GM12878 (cell line): ENCODE measurements around the gene ANGPTL4. TPM values are rescaled to one million over a fixed set of nuclear protein-coding genes. Genes with fewer than 3 reads are reported as not detected.

Source experiments
- ATAC-seq: fragments of 200-7000 bp; cut with Tn5 transposase; 3 replicates; pipeline ENCODE4 v1.9.1; 2020; ENCODE audit warnings: mild to moderate bottlenecking, moderate library complexity
- Bru-seq: library from RNA; stranded (reverse); fragments of 400-500 nt; gene quantifications from one replicate; lab custom pipeline; 2021; lab: Mats Ljungman, UMichigan
- BruChase-seq, 2 experiments: library from RNA; stranded (reverse); fragments of 400-500 nt; gene quantifications; one replicate each; lab custom pipeline; 2021; lab: Mats Ljungman, UMichigan
- BruUV-seq: library from RNA; stranded (reverse); fragments of 400-500 nt; replicated peaks from 2 replicates; lab custom pipeline; 2021; lab: Mats Ljungman, UMichigan
- CTCF ChIA-PET: fragments of 300-600 bp; sonication (Branson Sonifier 250); formaldehyde crosslinking; extraction: SDS; loops from one replicate; lab custom pipeline; 2021; ENCODE audit warnings: inconsistent platforms; lab: Yijun Ruan, JAX
- POLR2A ChIA-PET: fragments of 350-600 bp; formaldehyde crosslinking; extraction: SDS; loops from one replicate; lab custom pipeline; 2021; ENCODE audit warnings: inconsistent platforms; lab: Charles Lee
- RAD21 ChIA-PET: fragments of 300-600 bp; sonication (Branson Sonifier 250); formaldehyde crosslinking; loops from one replicate; lab custom pipeline; 2023; ENCODE audit warnings: antibody characterized with exemption; ENCODE audit not compliant: unreplicated experiment; lab: Charles Lee
- SMC1A ChIA-PET: fragments of 300-600 bp; sonication (Branson Sonifier 250); formaldehyde crosslinking; loops from one replicate; lab custom pipeline; 2023; ENCODE audit not compliant: unreplicated experiment, uncharacterized antibody; lab: Charles Lee
- DNase-seq: peaks from one replicate; pipeline ENCODE4 v3.0.0-alpha.2; 2011; ENCODE audit warnings: low read depth, low spot score
- FAIRE-seq: peaks from 3 replicates; lab custom pipeline; 2011; peaks lifted over from hg19 to GRCh38; lab: Jason Lieb, UNC
- H2AFZ ChIP-seq: 2 replicates; pipeline ENCODE4 v1.6.0; 2011; ENCODE audit warnings: low read depth, low read length, control low read depth; ENCODE audit not compliant: control insufficient read depth
- H3K27ac ChIP-seq: 2 replicates; pipeline ENCODE4 v1.5.1; 2011; ENCODE audit warnings: control low read depth; ENCODE audit not compliant: control insufficient read depth, insufficient read depth
- H3K27me3 ChIP-seq, 2 experiments: replicated peaks in 1 of 2; 2 replicates each; pipeline versions ENCODE4 v1.6.0 to v1.6.1; 2011; ENCODE audit warnings: low read length in 1 of 2; ENCODE audit not compliant: control insufficient read depth in 2 of 2, insufficient read depth in 2 of 2
- H3K36me3 ChIP-seq, 2 experiments: 2 replicates each; pipeline ENCODE4 v1.5.1; 2011; ENCODE audit warnings: low read length in 1 of 2; ENCODE audit not compliant: control insufficient read depth in 2 of 2, insufficient read depth in 2 of 2
- H3K4me1 ChIP-seq: 2 replicates; pipeline ENCODE4 v1.6.1; 2011; ENCODE audit warnings: mild to moderate bottlenecking, low read length, moderate library complexity, mixed read lengths; ENCODE audit not compliant: control insufficient read depth, insufficient read depth
- H3K4me2 ChIP-seq: 2 replicates; pipeline ENCODE4 v1.6.0; 2011; ENCODE audit warnings: control low read depth; ENCODE audit not compliant: control insufficient read depth, insufficient read depth
- H3K4me3 ChIP-seq: fragments of 200-600 bp; sonication (generic); 2 replicates; pipeline ENCODE4 v1.5.1; 2016
- H3K79me2 ChIP-seq: 2 replicates; pipeline ENCODE4 v1.6.0; 2011; ENCODE audit warnings: low read length; ENCODE audit not compliant: control insufficient read depth, insufficient read depth
- H3K9ac ChIP-seq: 2 replicates; pipeline ENCODE4 v1.8.0; 2011; ENCODE audit warnings: low read length, control low read depth, mixed read lengths; ENCODE audit not compliant: control insufficient read depth, insufficient read depth
- H3K9me3 ChIP-seq: replicated peaks from 3 replicates; pipeline ENCODE4 v1.5.1; 2011; ENCODE audit warnings: mild to moderate bottlenecking, low read length; ENCODE audit not compliant: control insufficient read depth, insufficient read depth
- H4K20me1 ChIP-seq: 2 replicates; pipeline ENCODE4 v1.6.0; 2011; ENCODE audit not compliant: control insufficient read depth, insufficient read depth
- EP300 ChIP-seq, 2 experiments: fragments of 150-350 bp in 1 of 2; IDR thresholded peaks; 2 replicates each; pipeline ENCODE4 v1.6.1; 2011 to 2012; ENCODE audit warnings: low read depth in 2 of 2, low read length in 2 of 2, borderline replicate concordance in 1 of 2, improper control_type of control experiment in 1 of 2, inconsistent platforms in 1 of 2; ENCODE audit not compliant: control insufficient read depth in 1 of 2
- FOS ChIP-seq: IDR thresholded peaks from 3 replicates; pipeline ENCODE4 v1.6.1; 2011; ENCODE audit warnings: borderline replicate concordance; ENCODE audit not compliant: insufficient read length; ENCODE audit errors: extremely low read depth
- GATAD2B ChIP-seq: fragments of 450-650 bp; conservative IDR thresholded peaks from 2 replicates; pipeline ENCODE4 v1.6.1; 2017; ENCODE audit warnings: low read depth, mild to moderate bottlenecking, moderate library complexity
- IKZF1 ChIP-seq: fragments of 450-650 bp; conservative IDR thresholded peaks from 2 replicates; pipeline ENCODE4 v1.6.1; 2017; ENCODE audit warnings: antibody characterized with exemption, mild to moderate bottlenecking
- NR2F1 ChIP-seq: fragments of 450-650 bp; conservative IDR thresholded peaks from 2 replicates; pipeline ENCODE4 v1.6.1; 2017; ENCODE audit warnings: mild to moderate bottlenecking
- YY1 ChIP-seq: IDR thresholded peaks from 2 replicates; pipeline ENCODE4 v1.6.1; 2011; ENCODE audit warnings: low read depth, mild to moderate bottlenecking, low read length
- ZBED1 ChIP-seq: IDR thresholded peaks from 2 replicates; pipeline ENCODE4 v1.6.1; 2016; ENCODE audit warnings: borderline replicate concordance
- WGBS: methylation state at CpG from one replicate; pipeline ENCODE4 v1.1.6; 2016; ENCODE audit warnings: low lambda C conversion rate; ENCODE audit not compliant: insufficient replicate concordance, insufficient coverage; ENCODE audit errors: missing lambda C conversion rate; 5-methylcytosine and 5-hydroxymethylcytosine counted together
- in situ Hi-C: fragments of 300-500 bp; cut with MboI; formaldehyde crosslinking; loops from 9 replicates; pipeline ENCODE4 v1.14.3; 2018; ENCODE audit warnings: mixed read lengths
- intact Hi-C: fragments of 100-400 bp; cut with micrococcal nuclease; formaldehyde crosslinking; loops from one replicate; pipeline ENCODE4 v1.14.2; 2022; ENCODE audit not compliant: unreplicated experiment
- long read RNA-seq, 2 experiments: library from polyadenylated mRNA; unstranded; transcript quantifications; one replicate each; pipeline ENCODE4 v2.0.0, GENCODE V29; 2019 to 2020
- polyA minus RNA-seq, 3 experiments: library from RNA; depleted of rRNA, polyadenylated mRNA; stranded (reverse); fragments of >200 nt; gene quantifications; 2 replicates each; pipeline ENCODE4 v1.2.3, GENCODE V29; 2011
- polyA plus RNA-seq, 11 experiments: library from polyadenylated mRNA; depleted of rRNA in 4 of 11; unstranded in 6 of 11; stranded (reverse) in 5 of 11; fragments of >200 nt; fragmentation: Nextera tagmentation in 4 of 11; fragmentation: Illumina TruSeq in 1 of 11; extraction: Ambion mirVana in 4 of 11; extraction: Trizol in 1 of 11; gene quantifications; 1 replicate in 1 of 11; 2 replicates in 10 of 11; pipeline versions ENCODE4 v1.2.1 to v1.2.3, GENCODE V29; 2011 to 2016; ENCODE audit warnings: inconsistent platforms in 2 of 11, missing spikeins in 2 of 11, low read depth in 1 of 11
- total RNA-seq, 4 experiments: library from RNA; depleted of rRNA in 3 of 4; stranded (reverse); fragments of >200 nt in 3 of 4; fragmentation: Illumina TruSeq in 1 of 4; extraction: Trizol in 1 of 4; gene quantifications; 2 replicates each; pipeline versions ENCODE4 v1.2.1 to v1.2.3, GENCODE V29; 2013 to 2021
- TF ChIP-seq, protein P1 (sequence below): IDR thresholded peaks from 2 replicates; pipeline ENCODE4 v1.6.1; 2012; ENCODE audit warnings: low read depth, low read length, improper control_type of control experiment
- TF ChIP-seq, protein P2 (sequence below): fragments of 450-650 bp; conservative IDR thresholded peaks from 2 replicates; pipeline ENCODE4 v1.6.1; 2017; ENCODE audit warnings: mild to moderate bottlenecking, moderate library complexity
- TF ChIP-seq, protein P3 (sequence below): fragments of 450-650 bp; IDR thresholded peaks from 2 replicates; pipeline ENCODE4 v1.6.1; 2014; ENCODE audit warnings: mild to moderate bottlenecking

ANGPTL4 gene, protein sequence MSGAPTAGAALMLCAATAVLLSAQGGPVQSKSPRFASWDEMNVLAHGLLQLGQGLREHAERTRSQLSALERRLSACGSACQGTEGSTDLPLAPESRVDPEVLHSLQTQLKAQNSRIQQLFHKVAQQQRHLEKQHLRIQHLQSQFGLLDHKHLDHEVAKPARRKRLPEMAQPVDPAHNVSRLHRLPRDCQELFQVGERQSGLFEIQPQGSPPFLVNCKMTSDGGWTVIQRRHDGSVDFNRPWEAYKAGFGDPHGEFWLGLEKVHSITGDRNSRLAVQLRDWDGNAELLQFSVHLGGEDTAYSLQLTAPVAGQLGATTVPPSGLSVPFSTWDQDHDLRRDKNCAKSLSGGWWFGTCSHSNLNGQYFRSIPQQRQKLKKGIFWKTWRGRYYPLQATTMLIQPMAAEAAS
- total RNA-seq (2013; cell fraction: nucleolus; rRNA removed) = not detected in 2 replicates
- not detected in 2 replicates for total RNA-seq (2014; rRNA removed)
- total RNA-seq (2014; rRNA removed; fragmentation: Illumina TruSeq; extraction: Trizol) = not detected in 2 replicates
- not detected in 2 replicates for total RNA-seq (2021)
- not detected for polyA plus RNA-seq (2011; ENCODE audit: low read depth)
- polyA plus RNA-seq (2011; rRNA removed) = 0.12 and 0.45 TPM in 2 replicates
- 0.53 and 0.73 TPM in 2 replicates for polyA plus RNA-seq (2011; cell fraction: cytosol; rRNA removed)
- polyA plus RNA-seq (2011; cell fraction: nucleus; rRNA removed) = 0.75 and 1.1 TPM in 2 replicates
- polyA plus RNA-seq (2012) = 0.20 and 0.31 TPM in 2 replicates
- polyA plus RNA-seq (2014; fragmentation: Illumina TruSeq; extraction: Trizol) = not detected in 2 replicates
- not detected for polyA plus RNA-seq (2014; fragmentation: Nextera tagmentation; extraction: Ambion mirVana)
- polyA plus RNA-seq (2014; rRNA removed) = not detected in 2 replicates
- polyA plus RNA-seq (2016; fragmentation: Nextera tagmentation; extraction: Ambion mirVana) = not detected
- polyA minus RNA-seq (2011; rRNA and poly(A)+ RNA removed) = 0.15 and 0.21 TPM in 2 replicates
- 1.2 TPM in 1 of 2 replicates, not detected in the other for polyA minus RNA-seq (2011; cell fraction: cytosol; rRNA and poly(A)+ RNA removed)
- polyA minus RNA-seq (2011; cell fraction: nucleus; rRNA and poly(A)+ RNA removed) = 0.48 TPM in 1 of 2 replicates, not detected in the other
- percentile 8 among the genes with signal in this experiment for Bru-seq, nascent RNA
- BruChase-seq, experiment 1, labeled RNA remaining after a 6-hour chase = percentile 11 among the genes with signal in this experiment
- BruChase-seq, experiment 2, labeled RNA remaining after a 2-hour chase = not detected
- long read RNA-seq, experiment 1 = 0 reads
- long read RNA-seq, experiment 2, partial matches to known transcripts = 0 of 1 reads
- long read RNA-seq, experiment 2, other reads (novel, unspliced or antisense) = 1 of 1 reads

DNA sequence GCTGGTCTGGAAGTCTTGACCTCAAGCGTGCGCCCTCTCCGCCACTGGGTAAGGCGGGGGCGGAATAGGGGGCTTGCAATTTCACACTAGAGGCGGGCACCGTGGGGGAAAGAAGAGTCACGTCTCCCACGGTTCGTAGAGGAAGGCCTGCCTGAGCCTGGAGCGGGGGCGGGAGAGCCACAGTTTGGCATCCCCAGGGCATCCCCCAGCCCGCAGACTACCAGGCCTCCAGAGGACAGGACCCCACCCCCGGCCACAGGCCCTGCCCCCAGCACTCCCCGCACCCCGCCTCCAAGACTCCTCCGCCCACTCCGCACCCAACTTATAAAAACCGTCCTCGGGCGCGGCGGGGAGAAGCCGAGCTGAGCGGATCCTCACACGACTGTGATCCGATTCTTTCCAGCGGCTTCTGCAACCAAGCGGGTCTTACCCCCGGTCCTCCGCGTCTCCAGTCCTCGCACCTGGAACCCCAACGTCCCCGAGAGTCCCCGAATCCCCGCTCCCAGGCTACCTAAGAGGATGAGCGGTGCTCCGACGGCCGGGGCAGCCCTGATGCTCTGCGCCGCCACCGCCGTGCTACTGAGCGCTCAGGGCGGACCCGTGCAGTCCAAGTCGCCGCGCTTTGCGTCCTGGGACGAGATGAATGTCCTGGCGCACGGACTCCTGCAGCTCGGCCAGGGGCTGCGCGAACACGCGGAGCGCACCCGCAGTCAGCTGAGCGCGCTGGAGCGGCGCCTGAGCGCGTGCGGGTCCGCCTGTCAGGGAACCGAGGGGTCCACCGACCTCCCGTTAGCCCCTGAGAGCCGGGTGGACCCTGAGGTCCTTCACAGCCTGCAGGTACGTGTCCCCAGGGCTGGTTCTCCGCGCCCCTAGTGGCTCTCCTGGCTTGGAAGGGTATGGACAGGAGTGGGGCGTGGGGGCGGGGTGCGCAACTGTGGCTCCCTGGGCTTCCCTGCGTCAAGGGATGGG is at the start of gene ANGPTL4:
TSS of gene ANGPTL4 (plus strand) at position 353 of the 969 bp plus-strand sequence. CDS start at position 520, 167 bp downstream.
- H3K27ac ChIP-seq = no peak within 1 kb of the TSS
- ATAC-seq = peak; percentile 20; the same call in 2 of the 3 replicates
- peak within 1 kb of the TSS; percentile 33; the same call in 1 of the 2 replicates for H3K4me2 ChIP-seq
- in situ Hi-C loops (no loop called here), intact Hi-C loops (no loop called here)
- RAD21 ChIA-PET = interaction anchor here (0.6 kb wide), 1 partner anchor 10 kb away, joined by 3 read pairs; no protein-coding TSS in a partner anchor
- no peaks in the 10 kb centered on the region for H3K36me3 ChIP-seq
- H3K79me2 ChIP-seq = no peaks in the 10 kb centered on the region
- no peak within 1 kb of the TSS for H3K4me3 ChIP-seq
- H2AFZ ChIP-seq = no peak within 1 kb of the TSS
- peaks cover 0 to 6% of the 10 kb centered on the region in 2 experiments; a peak in 2 of 4 replicates for H3K27me3 ChIP-seq
- H3K4me1 ChIP-seq = no peaks in the 10 kb centered on the region
- CTCF ChIA-PET = interaction anchor here (1.1 to 2.8 kb wide), 2 partner anchors 10 to 214 kb away, joined by 3 to 8 read pairs; no protein-coding TSS in a partner anchor
- SMC1A ChIA-PET = interaction anchor here (1.2 kb wide), 1 partner anchor 43 kb away, joined by 3 read pairs; the partner anchor contains the start of genes NDUFA7 and RPS28
- H4K20me1 ChIP-seq = no peaks in the 10 kb centered on the region
- H3K9ac ChIP-seq = no peak within 1 kb of the TSS
- no peak for FAIRE-seq
- no peak for DNase-seq
- BruUV-seq = no TSS peak
- WGBS = 7% methylated on average over 72 of the region's 81 CpGs
- no peaks in the 10 kb centered on the region for H3K9me3 ChIP-seq
- POLR2A ChIA-PET = no interaction called here
- TF ChIP-seq, protein P1, sequence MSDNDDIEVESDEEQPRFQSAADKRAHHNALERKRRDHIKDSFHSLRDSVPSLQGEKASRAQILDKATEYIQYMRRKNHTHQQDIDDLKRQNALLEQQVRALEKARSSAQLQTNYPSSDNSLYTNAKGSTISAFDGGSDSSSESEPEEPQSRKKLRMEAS = no peak
- TF ChIP-seq IKZF1 = 0 out of 2 replicates have a peak, but pooled peaks have one; percentile 24
- TF ChIP-seq, protein P2, sequence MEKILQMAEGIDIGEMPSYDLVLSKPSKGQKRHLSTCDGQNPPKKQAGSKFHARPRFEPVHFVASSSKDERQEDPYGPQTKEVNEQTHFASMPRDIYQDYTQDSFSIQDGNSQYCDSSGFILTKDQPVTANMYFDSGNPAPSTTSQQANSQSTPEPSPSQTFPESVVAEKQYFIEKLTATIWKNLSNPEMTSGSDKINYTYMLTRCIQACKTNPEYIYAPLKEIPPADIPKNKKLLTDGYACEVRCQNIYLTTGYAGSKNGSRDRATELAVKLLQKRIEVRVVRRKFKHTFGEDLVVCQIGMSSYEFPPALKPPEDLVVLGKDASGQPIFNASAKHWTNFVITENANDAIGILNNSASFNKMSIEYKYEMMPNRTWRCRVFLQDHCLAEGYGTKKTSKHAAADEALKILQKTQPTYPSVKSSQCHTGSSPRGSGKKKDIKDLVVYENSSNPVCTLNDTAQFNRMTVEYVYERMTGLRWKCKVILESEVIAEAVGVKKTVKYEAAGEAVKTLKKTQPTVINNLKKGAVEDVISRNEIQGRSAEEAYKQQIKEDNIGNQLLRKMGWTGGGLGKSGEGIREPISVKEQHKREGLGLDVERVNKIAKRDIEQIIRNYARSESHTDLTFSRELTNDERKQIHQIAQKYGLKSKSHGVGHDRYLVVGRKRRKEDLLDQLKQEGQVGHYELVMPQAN = no peak
- no peak for TF ChIP-seq FOS
- TF ChIP-seq, protein P3, sequence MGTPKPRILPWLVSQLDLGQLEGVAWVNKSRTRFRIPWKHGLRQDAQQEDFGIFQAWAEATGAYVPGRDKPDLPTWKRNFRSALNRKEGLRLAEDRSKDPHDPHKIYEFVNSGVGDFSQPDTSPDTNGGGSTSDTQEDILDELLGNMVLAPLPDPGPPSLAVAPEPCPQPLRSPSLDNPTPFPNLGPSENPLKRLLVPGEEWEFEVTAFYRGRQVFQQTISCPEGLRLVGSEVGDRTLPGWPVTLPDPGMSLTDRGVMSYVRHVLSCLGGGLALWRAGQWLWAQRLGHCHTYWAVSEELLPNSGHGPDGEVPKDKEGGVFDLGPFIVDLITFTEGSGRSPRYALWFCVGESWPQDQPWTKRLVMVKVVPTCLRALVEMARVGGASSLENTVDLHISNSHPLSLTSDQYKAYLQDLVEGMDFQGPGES = no peak
- TF ChIP-seq YY1 = no peak
- 0 out of 2 replicates have a peak, but pooled peaks have one; percentile 10 for TF ChIP-seq GATAD2B
- TF ChIP-seq NR2F1 = 0 out of 2 replicates have a peak, but pooled peaks have one; percentile 20
- no peak for TF ChIP-seq ZBED1
- TF ChIP-seq EP300 (IDR thresholded peaks at IDR 0.05; ENCODE audit: borderline replicate concordance in 1 of 2, control insufficient read depth in 1 of 2, low read depth in 2 of 2, low read length in 2 of 2) = no peak
